Mesenteric fat pad (tissue), 1 donor: ENCODE data around the gene MGAT4B. TPM values are rescaled to one million over a fixed set of nuclear protein-coding genes. Genes with fewer than 3 reads are reported as not detected.

Source experiments
- DNase-seq: peaks from one replicate; pipeline ENCODE4 v3.0.0-alpha.2; 2020; ENCODE audit warnings: low spot score
- total RNA-seq: library from RNA; stranded (reverse); fragmentation: NEBNext Ultra II Directional; extraction: Animal tissue kit (Norgen Biotek cat#: 25700); gene quantifications from one replicate; pipeline ENCODE4 v1.2.1, GENCODE V29; 2021
- donor health status: DM: yes; HTN: yes; CAD: no.

MGAT4B gene
- total RNA-seq, 1 donor from 2014 or later, result 87.6 TPM

DNA sequence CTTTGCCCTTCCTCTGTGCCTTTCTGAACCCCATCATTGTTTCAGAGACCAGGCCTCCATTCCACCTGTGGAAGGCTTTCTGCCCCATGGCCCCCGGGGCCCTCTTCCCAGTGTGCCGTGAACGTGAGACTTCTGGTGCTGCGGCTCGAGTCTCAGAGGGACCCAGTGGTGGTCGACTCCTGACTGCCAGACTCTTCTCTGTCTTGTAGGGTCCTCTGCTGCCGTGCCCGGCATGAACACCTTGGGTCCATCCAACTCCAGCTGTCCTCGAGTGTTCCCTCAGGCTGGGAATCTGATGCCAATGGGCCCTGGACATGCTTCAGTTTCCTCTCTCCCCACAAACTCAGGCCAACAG, 33.0 kb downstream of the MGAT4B start:
- no peak for DNase-seq

DNA sequence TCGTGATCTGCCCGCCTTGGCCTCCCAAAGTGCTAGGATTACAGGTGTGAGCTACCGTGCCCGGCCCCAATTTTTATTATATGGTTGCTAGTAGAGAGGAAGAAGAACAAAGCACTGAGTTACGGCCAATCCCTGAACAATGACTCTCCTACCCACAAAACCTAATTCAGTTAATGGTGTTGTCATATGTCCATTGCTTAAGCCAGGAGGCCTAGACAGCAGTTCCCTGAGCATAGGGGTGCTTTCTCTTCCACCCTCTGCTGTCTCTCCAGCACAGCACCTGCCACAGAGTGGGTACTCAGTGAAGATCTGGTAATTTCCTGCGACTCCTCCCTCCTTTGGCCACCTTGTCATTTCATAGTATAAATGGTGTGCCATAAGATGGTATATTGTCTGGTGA, 34.3 kb downstream of the MGAT4B start:
- no peak for DNase-seq

DNA sequence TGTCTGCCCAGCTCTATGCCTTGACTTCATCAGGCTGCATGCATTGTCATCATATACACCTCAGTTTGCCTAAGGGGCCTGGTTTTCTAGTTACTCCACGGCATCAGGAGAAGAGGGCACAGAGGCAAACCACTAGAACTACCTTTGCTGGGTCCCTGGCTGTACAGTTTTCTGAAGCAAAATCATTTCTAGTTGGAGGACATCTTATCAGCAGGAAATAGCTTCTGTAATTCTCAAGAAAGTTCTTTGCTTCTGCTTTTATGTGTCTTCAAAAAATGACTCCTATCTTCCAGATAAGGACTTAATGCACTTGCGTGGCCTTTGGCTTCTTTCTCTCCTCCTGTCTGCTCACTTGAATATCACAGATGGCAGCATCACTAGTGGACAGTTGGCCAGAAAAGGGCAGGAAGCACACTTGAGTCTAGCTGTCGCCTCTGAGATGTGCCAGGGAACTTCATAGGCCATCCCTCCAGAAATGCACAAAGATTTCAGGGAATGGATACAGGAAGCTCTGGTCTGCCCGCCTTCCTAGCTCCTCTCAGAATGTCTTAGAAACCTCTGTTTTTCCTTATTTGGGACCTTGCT, 35.3 kb downstream of the MGAT4B start:
- DNase-seq, result no peak

DNA sequence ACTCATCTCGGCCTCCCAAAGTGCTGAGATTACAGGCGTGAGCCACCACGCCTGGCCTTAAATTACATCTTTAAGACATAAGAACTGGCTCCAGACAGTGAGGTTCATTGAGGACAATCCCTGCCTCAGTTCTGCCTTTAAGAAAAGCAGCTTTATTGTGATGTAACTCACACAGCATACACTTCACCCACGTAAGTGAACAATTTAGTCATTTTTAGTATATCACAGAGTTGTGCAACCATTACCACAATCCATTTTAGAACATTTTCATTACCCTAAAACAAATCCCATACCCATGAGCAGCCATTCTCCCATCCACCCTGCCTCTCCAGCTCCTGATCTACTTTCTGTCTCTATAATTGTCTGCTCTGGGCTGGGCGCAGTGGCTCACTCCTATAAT, 36.9 kb downstream of the MGAT4B start:
- DNase-seq, result no peak

DNA sequence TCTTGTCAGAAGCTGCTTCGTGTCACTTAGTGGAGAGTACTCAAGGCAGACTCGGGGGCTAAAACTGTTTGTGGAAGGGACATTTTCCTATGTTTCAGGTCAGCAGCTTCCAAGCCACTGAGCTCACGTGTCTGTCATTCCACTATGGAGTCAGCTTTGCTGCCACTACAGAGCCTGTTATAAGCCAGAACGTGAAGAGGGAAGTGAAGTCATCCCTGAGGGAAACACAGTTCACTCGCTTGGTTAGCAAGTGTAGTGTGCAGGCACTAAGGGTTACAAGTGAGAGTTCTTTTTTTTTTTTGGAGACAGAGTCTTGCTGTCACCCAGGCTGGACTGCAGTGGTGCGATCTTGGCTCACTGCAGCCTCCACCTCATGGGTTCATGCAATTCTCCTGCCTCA, 37.4 kb downstream of the MGAT4B start:
- DNase-seq, result no peak

DNA sequence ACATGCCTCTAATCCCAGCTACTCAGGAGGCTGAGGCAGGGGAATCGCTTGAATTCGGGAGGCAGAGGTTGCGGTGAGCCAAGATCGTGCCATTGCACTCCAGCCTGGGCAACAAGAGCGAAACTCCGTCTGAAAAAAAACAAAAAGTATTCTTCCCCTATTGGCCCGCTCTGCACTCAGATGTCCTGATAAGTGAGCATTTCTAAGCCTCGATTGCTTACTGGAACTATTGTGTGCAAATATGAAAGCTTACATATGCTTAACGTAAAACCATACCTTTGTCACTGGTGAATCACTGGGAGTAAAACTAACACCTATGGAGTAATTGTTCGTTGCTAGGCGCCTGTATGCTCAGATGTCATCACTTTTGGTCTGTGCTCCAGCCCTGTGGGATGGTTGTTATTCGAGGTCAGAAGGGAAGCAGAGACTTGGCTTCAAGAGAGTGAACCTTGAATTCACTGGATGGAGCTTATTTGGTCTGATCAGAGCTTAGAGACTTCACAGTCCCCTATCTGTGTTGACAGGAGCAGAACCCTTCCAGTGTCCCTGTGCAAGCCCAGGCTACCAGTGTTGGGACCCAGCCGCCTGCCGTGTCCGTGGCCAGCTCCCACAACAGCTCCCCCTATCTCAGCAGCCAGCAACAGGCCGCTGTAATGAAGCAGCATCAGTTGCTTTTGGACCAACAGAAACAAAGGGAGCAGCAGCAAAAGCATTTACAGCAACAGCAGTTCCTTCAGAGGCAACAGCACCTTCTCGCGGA, 38.2 kb downstream of the MGAT4B start:
- no peak for DNase-seq

DNA sequence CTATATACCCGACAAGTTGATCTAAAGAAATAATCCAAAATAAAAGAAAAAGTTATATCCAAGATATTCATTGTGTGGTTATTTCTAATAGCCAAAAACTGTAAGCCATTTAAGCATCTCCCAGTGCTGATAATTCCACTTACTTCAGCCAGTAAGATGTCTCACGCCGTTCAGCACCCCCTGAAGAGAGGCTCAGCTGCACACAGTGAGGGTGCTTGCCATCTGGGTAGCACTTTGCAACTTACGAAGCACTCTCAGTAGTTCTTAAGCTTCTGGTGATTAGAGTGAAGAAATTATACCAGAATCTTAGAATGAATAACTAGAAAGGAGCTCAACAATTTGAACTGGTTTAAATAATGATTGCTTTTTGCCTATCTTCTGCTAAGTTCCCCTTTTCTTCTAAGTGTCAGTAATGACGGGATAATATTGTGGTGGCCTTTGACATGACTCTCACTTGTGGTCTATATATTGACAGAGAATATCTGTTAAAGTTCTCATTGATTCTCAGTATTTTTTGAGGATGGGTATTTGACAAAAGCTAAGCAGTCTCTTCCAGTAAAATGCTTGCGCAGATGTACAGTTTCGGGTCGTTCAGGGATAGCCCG, 39.1 kb downstream of the MGAT4B start:
- DNase-seq, result no peak

DNA sequence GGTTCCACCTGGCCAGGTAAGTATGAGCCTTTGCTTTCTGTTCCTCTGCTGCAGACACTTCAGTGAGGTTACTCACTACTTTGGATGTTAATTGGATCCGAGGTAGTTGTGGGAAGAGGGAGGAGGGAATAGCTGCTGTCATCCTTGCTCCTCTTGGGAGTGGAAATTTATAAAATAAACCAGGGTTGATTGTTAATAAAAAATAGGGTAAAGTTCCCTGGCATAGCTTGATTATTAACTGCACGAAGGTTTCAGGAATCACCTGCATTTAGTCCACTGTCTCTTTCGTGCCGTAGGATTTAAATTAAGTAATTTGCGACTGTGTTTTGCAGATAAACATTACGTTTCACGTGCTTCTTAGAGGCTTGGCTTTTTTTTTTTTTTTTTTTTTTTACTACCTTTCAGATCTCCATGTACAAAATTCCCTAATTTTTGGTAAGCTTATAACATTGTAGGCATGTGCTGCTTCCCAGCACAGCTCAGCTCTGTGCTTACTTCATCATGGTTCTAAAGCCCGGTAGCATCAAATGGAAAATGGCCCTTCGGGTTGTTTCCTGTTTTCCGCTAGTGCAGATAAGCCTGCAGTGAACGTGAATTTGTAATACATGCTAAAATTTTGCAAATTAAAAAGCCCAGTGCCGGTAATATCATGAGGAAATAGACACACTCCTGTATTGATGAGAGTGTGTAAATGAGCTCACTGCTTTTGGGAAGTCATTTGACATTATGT, 39.8 kb downstream of the MGAT4B start:
- DNase-seq, result no peak

DNA sequence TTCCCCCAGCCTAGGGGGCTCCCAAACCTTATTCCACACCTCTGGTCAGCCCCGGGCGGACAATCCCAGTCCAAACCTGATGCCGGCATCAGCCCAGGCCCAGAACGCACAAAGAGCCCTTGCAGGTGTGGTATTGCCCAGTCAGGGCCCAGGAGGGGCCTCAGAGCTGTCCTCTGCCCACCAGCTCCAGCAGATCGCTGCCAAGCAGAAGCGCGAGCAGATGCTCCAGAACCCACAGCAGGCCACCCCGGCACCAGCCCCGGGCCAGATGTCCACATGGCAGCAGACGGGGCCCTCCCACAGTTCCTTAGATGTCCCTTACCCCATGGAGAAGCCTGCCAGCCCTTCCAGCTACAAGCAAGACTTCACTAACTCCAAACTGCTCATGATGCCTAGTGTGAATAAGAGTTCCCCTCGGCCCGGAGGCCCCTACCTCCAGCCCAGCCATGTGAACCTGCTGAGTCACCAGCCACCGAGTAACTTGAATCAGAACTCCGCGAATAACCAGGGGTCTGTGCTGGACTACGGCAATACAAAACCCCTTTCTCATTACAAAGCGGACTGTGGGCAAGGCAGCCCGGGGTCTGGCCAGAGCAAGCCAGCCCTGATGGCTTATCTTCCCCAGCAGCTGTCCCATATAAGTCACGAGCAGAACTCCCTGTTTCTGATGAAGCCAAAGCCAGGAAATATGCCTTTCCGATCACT, 40.5 kb downstream of the MGAT4B start:
- no peak for DNase-seq

DNA sequence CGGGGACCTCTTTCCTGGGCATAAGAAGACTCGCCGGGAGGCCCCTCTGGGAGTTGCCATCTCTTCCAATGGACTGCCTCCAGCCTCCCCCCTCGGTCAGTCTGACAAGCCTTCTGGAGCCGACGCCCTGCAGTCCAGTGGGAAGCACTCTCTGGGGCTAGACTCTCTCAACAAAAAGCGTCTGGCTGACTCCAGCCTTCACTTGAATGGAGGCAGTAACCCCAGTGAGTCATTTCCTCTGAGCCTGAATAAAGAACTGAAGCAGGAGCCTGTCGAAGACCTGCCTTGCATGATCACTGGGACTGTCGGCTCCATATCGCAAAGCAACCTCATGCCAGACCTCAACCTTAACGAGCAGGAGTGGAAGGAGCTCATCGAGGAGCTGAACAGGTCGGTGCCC, 41.3 kb downstream of the MGAT4B start:
- DNase-seq, result no peak

DNA sequence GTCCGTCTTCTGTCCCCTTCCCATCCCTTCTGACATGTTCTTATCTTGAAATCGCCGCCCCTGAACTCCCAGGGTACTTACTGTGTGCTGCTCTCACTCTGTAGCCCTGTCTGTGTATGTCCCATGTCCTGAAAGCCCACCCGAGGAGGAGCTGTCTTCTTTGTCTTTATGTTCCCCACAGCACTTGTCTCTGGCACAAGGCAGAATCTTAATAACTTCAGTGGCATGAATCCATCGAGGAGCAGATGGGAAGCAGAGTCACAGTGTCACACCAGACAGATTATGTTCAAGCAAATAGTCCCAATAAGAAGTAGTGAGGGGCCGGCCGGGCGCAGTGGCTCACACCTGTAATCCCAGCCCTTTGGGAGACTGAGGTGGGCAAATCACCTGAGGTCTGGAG, 42.6 kb downstream of the MGAT4B start:
- no peak for DNase-seq

DNA sequence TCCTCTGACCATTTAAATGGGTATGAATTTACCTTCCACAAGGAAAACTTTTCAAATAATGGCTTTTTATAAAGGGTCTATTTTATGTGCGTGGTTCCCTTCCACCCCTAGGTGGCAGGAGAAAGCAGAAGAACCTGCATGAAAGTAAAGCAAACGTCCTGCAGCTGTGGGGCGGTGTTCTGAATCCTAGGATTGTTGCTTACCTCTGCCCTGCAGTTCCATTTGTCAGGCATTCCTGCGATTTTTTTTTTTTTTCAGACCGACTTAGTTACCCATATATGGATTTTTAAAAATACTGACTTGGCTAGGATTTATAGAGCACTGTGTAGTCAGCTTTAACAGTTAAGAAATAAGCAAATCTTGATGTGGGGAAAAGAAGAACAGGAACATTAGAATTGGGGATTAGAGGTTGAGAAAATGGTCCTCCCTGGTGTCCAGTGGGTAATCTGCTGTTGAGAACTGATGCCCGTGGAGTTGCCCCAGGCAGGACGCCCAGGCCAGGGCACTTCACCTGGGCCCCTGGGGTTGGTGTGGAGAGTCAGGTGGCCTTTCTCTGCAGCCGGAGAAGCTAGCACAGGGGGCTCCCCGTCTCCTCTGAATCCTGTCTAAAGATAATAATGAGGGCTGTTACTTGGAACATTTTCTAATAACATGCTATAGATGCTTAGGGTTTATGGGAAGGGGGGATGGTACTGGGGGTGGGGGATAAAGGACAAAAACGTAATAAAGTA, 43.3 kb downstream of the MGAT4B start:
- DNase-seq, result no peak

DNA sequence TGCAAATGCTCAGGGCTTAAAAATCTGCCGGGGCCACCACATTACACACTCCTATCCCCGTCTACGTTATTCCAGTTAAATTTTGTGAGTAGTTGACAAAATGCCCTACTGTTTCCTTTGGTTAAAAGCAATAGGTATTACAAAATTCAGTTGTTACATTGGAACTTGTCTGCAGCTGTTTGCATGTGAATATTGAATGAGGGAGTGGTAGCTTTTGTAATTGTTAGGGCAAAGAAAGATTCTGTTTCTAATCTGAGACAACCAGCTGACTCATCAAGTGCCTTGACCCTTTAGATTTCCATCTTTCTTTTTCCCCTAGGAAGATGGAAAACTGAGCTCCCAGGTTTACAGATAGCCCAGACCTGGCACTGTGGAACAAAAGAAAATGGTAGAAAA, 43.9 kb downstream of the MGAT4B start:
- DNase-seq, result no peak

DNA sequence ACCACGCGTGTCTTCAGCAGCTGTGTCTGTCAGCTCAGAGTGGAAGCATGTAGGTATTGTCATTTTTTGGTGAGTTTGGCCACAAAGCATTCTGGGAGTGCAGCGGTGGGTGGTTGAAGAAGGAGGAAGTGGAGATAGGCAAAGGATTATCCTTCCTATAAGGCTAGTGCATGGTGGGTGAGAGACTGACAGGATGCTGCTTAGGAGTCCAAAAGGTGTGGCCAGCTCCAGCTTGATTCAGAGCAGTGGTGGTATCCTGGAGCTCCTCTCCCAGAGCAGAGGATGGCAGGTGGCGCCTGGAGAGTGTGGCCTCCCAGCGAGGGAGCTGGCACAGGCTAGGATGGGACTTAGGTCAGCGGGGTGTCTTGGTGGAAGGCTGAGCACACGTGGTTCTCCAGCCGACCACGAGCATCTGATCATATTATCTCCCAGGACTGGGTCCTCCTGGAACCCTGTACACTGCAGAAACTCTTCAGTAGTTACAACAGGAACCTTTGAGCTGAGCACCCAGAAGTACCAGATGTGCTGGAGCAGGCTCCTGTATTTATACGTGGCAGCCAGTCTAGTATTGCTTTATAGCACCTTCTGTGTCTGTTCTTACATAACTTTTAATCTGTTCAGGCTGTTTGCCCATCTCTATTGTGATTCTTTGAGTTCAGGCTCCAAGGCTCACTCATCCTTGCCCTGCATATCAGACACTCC, 44.4 kb downstream of the MGAT4B start:
- DNase-seq, result no peak

DNA sequence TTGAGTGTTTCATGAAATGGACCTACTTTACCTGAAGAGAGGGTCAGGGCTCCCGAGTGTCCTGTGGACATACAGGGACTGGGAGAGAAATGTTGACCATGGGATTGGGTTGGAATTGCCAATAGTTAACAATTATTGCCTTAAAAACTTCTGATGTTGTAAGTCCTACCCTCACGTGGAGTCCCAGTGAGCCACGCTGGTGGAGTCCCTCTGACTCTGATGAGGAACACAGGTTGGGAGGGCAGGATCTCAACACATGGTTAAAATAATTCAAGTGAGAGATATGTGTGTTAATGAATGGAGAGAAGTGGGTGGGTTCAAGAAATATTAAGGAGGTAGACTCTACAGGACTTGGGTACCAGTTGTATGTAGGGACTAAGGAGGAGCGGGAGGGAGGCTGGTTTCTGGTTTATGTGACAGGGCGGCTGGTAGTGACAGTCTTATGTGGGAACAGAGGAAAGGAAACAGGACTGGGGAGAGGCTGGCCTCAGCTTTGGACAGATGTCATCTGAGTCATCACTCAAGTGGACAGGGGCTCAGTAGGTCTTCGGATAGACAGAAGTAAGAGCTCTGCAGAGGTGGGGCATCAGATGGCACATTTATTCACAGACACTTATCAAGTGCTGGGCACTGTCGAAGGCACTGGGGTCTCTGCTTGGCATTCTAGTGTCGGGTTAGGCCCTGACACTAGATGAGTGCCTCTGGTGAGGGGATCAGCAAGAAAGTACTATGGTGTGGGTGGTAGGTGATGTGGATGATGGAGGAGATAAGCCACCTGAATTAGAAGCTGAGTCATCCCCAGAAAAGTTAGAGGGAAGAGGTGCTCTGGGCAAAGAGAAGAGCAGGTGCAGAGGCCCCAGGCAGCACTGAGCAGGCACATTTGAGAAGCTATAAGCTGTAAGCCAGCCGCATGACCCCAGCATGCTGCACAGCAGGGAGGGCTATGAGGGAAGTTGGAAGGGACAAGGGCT, 46.8 kb downstream of the MGAT4B start:
- no peak for DNase-seq

DNA sequence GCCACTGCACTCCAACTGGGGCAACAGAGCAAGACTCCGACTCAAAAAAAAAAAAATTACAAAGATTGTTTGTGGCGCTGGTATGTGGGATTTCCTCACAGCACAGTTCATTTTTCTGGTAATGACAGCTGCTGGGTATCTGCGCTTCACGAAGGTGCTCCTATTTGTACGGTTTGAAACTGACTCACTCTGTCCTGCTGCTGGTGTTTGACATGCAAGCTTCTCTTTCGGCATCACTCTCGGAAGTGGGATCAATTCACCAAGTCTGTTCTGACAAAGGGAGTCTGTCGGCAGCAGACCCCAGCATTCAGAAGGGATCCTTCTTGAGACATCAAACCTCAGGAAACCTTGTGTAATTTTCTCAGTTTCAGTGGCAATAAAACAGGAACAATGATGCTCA, 47.7 kb downstream of the MGAT4B start:
- DNase-seq, result no peak

DNA sequence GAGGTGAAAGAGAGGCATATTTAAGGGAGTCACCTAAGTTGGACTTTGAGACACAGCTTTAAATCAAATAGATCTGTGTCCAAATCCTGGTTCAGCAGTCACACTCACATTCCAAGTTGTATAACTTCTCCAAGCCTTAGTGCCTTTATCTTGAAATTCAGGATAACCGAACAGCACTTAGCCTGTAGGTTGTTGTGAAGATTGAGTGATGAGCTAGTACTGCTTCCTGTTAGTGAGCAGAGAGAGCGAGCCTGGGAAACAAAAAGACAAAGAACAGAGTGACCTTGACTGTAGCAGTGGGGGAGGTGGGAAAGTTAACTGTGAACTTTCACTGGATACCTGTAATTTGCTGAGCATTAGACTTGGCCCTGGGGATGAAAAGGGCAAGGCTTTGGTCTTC, 51.6 kb downstream of the MGAT4B start:
- DNase-seq, result no peak

DNA sequence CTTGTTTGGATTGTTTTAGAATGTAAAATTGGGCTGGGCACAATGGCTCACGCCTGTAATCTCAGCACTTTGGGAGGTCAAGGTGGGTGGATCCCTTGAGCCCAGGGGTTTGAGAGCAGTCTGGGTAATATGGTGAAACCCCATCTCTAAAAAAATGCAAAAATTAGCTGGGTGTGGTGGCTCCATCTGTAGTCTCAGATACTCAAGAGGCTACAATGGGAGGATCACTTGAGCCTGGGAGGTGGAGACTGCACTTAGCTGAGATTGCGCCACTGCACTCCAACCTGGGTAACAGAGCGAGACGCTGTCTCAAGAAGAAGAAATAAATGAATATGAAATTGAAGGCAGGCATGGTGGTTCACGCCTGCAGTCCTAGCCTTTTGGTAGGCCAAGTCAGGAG, 52.7 kb downstream of the MGAT4B start:
- no peak for DNase-seq

DNA sequence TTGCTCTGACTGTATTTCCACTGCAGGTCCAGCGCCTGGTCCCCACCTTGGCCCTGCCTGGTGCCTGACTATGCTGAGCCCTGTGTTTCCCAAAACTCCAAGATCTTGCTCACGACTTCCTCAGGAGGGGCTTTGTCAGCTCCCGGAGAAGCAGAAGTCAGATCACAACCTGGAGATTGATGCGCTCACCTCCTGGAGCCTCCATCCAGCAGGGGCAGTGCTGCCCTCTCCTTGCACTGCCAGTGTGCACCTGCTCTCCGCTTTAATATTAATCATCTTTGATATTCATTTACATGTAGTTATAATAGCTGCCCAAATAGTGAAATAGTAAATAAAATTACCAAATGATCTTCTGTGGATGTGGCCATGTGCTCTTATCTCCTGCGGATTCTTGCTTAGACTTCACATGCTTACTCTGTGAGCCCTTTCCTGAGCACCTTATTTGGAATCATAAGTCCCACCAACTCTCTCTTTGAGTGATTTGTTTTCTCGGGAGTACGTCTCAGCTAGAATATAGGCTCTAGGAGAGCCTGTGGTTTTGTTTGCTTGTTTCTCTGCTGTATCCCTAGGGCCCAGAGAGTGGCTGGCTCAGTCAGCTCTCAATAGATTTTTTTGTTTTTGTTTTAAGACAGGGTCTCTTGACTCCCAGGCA, 56.7 kb downstream of the MGAT4B start:
- peak; percentile 68 for DNase-seq
